HepG2 (cell line): ENCODE measurements around the gene SAMM50. TPM values are rescaled to one million over a fixed set of nuclear protein-coding genes. Genes with fewer than 3 reads are reported as not detected.
A peak's percentile ranks its signal among the peaks of the same experiment; 100 is the strongest.

Experiments
- AFF4 ChIP-seq: sonication (generic); formaldehyde crosslinking; IDR thresholded peaks from 2 replicates; pipeline ENCODE4 v1.4.0; 2020; ENCODE audit warnings: missing genetic modification reagents
- ARID5B ChIP-seq: IDR thresholded peaks from 2 replicates; pipeline ENCODE4 v1.4.0; 2020; ENCODE audit warnings: mild to moderate bottlenecking, missing genetic modification reagents
- BORCS8-MEF2B ChIP-seq: sonication (generic); formaldehyde crosslinking; IDR thresholded peaks from 2 replicates; pipeline ENCODE4 v1.8.0; 2022; ENCODE audit warnings: mild to moderate bottlenecking, missing genetic modification reagents
- HIVEP1 ChIP-seq: sonication (generic); formaldehyde crosslinking; IDR thresholded peaks from 2 replicates; pipeline ENCODE4 v1.4.0; 2020; ENCODE audit warnings: mild to moderate bottlenecking, missing genetic modification reagents
- IRF2 ChIP-seq: IDR thresholded peaks from 2 replicates; pipeline ENCODE4 v1.6.1; 2018; ENCODE audit warnings: missing genetic modification reagents, missing compliant biosample characterization
- NONO ChIP-seq, 2 experiments: fragments of 450-650 bp in 1 of 2; sonication (generic) in 1 of 2; formaldehyde crosslinking in 1 of 2; IDR thresholded peaks in 1 of 2; conservative IDR thresholded peaks in 1 of 2; 2 replicates each; pipeline versions ENCODE4 v1.6.1 to v1.8.0; 2017 to 2022; ENCODE audit warnings: mild to moderate bottlenecking in 1 of 2, missing genetic modification reagents in 1 of 2, moderate library complexity in 1 of 2
- NR0B2 ChIP-seq: sonication (generic); formaldehyde crosslinking; IDR thresholded peaks from 2 replicates; pipeline ENCODE4 v1.4.0; 2020; ENCODE audit warnings: mild to moderate bottlenecking, missing genetic modification reagents
- ONECUT2 ChIP-seq: sonication (generic); formaldehyde crosslinking; IDR thresholded peaks from 2 replicates; pipeline ENCODE4 v1.4.0; 2020; ENCODE audit warnings: missing genetic modification reagents
- SP2 ChIP-seq: sonication (generic); formaldehyde crosslinking; IDR thresholded peaks from 2 replicates; pipeline ENCODE4 v1.5.1; 2020; ENCODE audit warnings: mild to moderate bottlenecking, missing genetic modification reagents
- TEAD3 ChIP-seq: optimal IDR thresholded peaks from 2 replicates; pipeline ENCODE3; 2016; ENCODE audit warnings: borderline replicate concordance
- THRA ChIP-seq: sonication (generic); formaldehyde crosslinking; IDR thresholded peaks from 2 replicates; pipeline ENCODE4 v1.4.0; 2020; ENCODE audit warnings: missing genetic modification reagents, borderline replicate concordance
- ZNF713 ChIP-seq: sonication (generic); formaldehyde crosslinking; IDR thresholded peaks from 2 replicates; pipeline ENCODE4 v1.4.0; 2020; ENCODE audit warnings: mild to moderate bottlenecking, missing genetic modification reagents
- ZNF776 ChIP-seq: sonication (generic); formaldehyde crosslinking; IDR thresholded peaks from 2 replicates; pipeline ENCODE4 v1.4.0; 2020; ENCODE audit warnings: mild to moderate bottlenecking, missing genetic modification reagents
- ZNF777 ChIP-seq: sonication (generic); formaldehyde crosslinking; IDR thresholded peaks from 2 replicates; pipeline ENCODE4 v1.4.0; 2020; ENCODE audit warnings: missing genetic modification reagents
- ZSCAN21 ChIP-seq: sonication (generic); formaldehyde crosslinking; IDR thresholded peaks from 2 replicates; pipeline ENCODE4 v1.8.0; 2022; ENCODE audit warnings: mild to moderate bottlenecking, missing genetic modification reagents, moderate library complexity, borderline replicate concordance
- ZZZ3 ChIP-seq: sonication (generic); formaldehyde crosslinking; IDR thresholded peaks from 2 replicates; pipeline ENCODE4 v1.4.0; 2020; ENCODE audit warnings: missing genetic modification reagents, mild to moderate bottlenecking, borderline replicate concordance
- polyA plus RNA-seq, 8 experiments: library from polyadenylated mRNA; depleted of rRNA in 3 of 8; stranded (reverse) in 7 of 8; unstranded in 1 of 8; fragments of >200 nt; fragmentation: Illumina TruSeq in 4 of 8; extraction: Trizol in 4 of 8; gene quantifications; 2 replicates each; pipeline versions ENCODE4 v1.2.1 to v1.2.3, GENCODE V29; 2011 to 2016; ENCODE audit warnings: low read depth in 4 of 8, missing spikeins in 1 of 8, mixed read lengths in 1 of 8; ENCODE audit not compliant: insufficient read depth in 1 of 8
- total RNA-seq, 5 experiments: library from RNA; depleted of rRNA; stranded (reverse); fragments of >200 nt; fragmentation: Illumina TruSeq; extraction: Trizol; gene quantifications; 2 replicates each; pipeline ENCODE4 v1.2.3, GENCODE V29; 2016; ENCODE audit warnings: low read depth in 1 of 5

The SAMM50 gene
- total and polyA plus RNA-seq, 2 of the 13 experiments (the other 11 are each of a cell fraction or from before 2014, with no cell fraction given), result 34.7 to 63.4 TPM

- TF ChIP-seq THRA (CRISPR knock-in tag) (peak; percentile 66; the same call in 1 of the 2 replicates), NONO (IDR thresholded peaks at IDR 0.05) (no peak), NONO (CRISPR knock-in tag; conservative IDR thresholded peaks at IDR 0.05) (peak; percentile 41; the same call in 1 of the 2 replicates), ZZZ3 (CRISPR knock-in tag) (no peak), ONECUT2 (no peak), ZNF776 (CRISPR knock-in tag) (no peak), ARID5B (CRISPR knock-in tag) (peak; percentile 24; the same call in 1 of the 2 replicates), ZNF777 (CRISPR knock-in tag) (no peak), HIVEP1 (CRISPR knock-in tag) (no peak), ZNF713 (CRISPR knock-in tag) (no peak), NR0B2 (CRISPR knock-in tag) (no peak), TEAD3 (CRISPR knock-in tag) (peak; percentile 95), AFF4 (CRISPR knock-in tag) (no peak), BORCS8-MEF2B (CRISPR knock-in tag) (no peak), SP2 (CRISPR knock-in tag) (no peak), IRF2 (CRISPR knock-in tag) (peak; percentile 11; the same call in 1 of the 2 replicates), ZSCAN21 (CRISPR knock-in tag) (no peak)
Observed at GRCh38 chr22:43922123-43922522, 33.1 kb upstream of the SAMM50 start (continued).
